NCI-H128 (cell line): ENCODE data around the gene RNF208.

Source experiments
- DNase-seq: peaks from one replicate; lab custom pipeline; 2025; ENCODE audit not compliant: unreplicated experiment; lab: John Stamatoyannopoulos, UW

Gene RNF208

DNA sequence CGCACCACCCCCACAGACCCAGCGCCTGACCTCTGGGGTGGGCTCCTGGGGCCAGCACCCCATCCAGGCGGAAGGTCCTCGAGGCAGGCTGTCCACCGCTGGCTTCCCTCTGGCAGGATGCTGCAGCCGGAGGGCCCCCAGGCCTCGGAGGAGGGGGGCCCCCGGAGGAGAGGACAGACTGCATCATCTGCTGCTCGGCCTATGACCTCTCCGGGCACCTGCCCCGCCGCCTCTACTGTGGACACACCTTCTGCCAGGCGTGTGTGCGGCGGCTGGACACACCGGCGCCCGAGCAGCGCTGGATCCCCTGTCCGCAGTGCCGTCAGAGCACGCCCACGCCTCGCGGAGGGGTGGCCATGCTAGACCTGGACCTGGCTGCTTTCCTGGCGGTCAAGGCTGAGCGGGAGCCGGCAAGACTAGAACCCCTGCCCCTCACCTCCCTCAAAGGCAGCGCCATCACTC, 6.5 kb upstream of the RNF208 start:
- DNase-seq: no peak

DNA sequence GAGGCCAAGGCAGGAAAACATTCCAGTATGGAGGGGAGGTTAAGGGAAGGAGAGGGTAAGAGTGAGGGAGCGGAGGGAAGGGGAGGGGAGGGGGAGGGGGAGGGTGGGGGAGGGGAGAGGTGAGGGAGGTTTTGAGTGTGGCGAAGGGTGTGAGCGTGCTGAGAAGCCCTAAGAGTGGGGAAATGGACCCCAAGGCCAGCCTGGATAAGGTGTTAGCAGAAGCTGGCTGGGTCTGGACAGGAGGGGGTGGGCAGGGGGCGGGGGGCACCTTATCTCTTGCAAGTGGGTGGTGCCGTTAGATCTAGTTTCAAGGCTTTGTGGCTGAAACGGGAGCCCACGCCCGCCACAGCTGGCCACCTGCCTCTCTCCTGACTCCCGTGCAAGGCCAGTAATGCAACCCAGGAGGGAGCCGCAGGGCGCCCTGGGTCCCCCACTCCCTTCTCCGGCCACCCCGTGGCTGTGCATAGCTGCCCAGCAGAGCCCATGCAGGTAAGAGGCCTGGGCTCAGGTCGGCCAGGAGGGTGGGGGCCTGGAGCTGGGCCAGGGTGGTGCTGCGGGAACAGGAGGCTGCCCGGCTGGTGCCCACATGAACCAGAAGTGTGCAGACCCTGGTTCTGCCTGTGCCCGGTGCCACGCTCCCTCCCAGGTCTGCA, 5.9 kb upstream of the RNF208 start:
- DNase-seq: no peak

DNA sequence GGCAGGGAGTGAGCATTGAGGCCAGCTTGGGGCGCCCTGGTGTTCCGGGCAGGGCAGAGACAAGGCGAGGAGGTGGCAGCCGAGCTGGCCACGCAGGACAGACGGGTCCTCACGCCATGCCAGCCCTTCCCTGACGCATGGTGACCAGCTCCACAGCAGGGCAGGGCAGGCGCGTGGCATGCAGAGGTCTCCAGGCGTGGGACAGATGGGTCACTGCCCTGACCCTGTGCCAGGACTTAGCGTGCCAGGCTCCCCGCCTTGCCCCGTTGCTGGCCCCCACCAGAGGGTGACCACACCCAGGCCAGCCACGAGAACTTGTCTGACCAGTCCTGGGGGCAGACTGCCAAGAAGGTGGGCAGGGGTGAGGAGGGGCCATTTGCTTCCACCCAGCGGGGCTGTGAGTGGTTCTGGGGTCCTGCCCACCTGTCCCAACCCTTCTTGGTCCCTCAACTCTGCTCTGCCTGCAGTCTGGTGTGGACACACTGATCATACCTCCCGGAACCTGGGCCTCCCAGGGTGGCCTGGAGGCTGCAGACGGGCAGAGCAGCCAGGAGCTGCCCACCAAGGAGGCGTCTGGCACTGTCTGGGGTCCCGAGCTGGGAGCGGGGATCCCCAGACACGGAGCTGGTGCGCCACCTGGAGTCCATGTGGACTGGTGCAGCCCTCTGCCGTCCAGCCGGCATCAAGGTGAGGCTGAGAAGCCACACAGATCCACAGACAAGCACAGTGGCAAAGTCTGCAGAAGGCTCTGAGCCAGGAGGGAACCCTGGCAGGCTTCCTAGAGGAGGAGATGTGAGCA, 5.2 kb upstream of the RNF208 start, which contains the start of gene RNF224:
TSS of gene RNF224 (plus strand) at position 449 of the 799 bp plus-strand sequence. CDS start 834 bp downstream, outside the sequence.
- peak; percentile 86 for DNase-seq

DNA sequence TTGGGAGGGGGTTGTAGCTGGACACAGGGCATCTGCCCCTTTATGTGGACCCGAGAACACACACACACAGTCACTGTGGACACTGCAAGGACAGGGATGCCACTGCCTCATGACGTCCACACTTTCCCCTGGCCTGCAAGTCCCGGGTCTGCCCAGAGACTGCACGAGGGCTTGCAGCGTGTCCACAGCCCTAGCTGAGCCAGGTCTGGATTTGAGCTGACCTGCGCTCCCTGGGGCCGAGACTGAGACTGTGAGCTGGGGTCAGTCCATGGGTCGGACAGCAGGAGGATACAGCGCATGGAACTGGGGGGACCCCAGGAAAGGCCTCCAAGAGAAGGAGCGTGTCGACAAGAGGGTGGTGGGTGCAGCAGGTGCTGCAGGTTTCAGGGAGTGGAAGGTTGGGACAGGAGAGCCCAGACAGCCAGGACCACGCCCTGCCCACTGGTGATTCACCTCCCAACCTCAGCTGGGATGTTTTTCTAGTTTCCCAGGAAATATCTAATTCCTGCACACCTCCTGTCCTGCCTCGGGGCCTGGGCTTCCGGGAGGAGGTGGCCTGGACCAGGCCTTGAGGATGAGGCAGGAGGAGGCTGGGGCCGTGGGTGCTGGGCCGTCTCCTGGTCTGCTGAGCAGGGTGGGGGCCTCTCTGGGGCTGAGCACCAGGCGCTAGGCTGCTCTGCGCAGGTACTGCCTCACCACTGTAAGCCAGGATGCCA, 4.5 kb upstream of the RNF208 start:
- no peak for DNase-seq

DNA sequence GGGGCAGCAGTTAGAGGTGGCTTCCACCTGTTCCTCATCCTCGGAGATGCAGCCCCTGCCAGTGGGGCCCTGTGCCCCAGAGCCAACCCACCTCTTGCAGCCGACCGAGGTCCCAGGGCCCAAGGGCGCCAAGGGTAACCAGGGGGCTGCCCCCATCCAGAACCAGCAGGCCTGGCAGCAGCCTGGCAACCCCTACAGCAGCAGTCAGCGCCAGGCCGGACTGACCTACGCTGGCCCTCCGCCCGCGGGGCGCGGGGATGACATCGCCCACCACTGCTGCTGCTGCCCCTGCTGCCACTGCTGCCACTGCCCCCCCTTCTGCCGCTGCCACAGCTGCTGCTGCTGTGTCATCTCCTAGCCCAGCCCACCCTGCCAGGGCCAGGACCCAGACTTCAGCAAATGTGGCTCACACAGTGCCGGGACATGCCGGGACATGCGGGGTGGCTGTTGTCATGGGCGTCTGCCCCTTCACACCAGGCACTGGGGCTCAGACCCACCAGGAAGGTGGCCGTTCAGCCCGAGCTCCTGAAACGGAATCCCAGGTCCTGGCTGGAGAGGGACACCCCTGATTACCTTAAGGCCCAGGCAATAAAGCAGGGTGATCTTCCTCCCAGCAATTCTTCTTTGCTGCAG, 3.8 kb upstream of the RNF208 start:
- DNase-seq: no peak

DNA sequence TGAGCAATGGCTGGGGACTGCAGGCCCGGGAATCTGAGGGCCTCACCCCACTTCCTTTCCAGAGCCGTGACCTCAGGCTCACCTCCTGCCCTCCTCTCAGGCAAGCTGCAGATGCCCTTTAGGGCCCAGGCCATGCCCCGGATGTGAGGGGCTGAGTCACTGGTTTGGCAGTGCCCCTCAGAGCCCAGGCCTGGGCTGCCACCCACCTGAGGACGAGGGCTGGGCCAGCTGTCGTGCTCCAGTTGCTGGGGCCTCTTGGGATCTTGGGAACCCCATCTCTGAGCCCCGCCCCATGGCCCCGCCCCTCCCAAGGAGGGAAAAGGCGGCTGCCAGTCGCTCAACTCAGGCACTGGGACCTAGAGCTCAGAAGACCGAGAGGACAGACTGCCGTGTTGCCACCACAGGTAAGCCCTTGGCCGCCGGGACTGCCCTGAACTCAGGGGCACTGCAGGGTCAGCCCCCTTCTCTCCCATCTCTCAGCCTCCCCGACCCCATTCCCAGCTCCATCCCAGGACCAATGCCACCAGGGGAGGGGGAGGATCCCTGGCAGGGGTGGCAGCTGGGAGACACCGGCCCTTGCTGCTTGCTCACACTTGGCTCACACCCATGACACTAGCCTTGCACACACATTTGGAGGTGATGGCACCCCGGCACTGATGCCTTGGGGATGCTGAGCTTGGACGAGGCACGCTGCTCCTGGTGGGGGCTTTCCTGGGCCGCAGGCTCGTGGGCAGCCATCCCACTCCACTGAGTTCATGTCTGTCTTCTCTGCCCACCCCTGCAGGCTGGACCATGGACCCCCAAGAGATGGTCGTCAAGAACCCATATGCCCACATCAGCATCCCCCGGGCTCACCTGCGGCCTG, 3.0 kb upstream of the RNF208 start, which contains the start of gene CYSRT1:
TSS of gene CYSRT1 (plus strand) at position 345 of the 865 bp plus-strand sequence. CDS start at position 793, 448 bp downstream.
- no peak for DNase-seq

DNA sequence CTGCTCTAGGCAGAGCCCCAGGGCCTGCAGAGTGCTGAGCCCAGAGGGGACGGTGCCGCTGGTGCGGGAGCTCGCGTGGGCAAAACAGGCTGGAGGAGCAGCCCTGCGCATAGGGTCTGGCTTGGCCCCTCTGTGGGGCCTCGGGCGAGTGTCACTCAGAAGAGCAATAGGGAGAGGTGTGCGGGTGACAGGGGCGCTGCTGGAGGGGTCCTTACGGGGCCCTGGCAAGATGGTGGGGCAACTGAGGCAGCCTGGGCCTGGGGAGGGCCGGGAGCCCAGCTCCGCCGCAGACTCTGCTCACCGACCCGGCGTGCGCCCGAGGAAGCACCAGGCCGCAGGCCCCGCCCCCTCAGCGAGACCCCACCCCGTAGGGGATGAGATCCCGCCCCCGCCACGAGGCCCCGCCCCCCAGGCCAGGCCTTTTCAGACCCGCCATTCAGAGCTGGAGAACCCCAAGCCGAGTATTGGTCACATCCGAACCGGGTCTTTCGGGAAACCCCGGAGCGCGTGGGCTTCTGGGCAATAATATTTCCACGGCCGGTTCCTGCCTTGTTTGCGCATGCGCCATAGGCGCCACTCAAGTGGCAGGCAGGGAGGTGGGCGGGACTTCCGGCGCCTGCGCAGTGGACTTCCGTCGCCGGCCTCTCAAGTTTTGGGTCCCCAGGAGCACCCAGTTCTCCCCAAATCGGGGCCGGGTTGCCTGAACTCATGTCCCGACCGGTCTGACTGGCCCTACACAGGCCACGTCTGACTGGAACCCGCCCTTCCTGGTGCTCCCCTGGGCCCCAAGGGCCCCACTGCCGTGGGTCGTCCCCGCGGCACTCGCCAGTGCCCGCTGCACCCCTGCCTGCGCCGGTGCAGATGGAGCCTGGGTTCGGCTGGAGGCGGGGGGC, 1.3 kb upstream of the RNF208 start:
- peak; percentile 95 for DNase-seq

DNA sequence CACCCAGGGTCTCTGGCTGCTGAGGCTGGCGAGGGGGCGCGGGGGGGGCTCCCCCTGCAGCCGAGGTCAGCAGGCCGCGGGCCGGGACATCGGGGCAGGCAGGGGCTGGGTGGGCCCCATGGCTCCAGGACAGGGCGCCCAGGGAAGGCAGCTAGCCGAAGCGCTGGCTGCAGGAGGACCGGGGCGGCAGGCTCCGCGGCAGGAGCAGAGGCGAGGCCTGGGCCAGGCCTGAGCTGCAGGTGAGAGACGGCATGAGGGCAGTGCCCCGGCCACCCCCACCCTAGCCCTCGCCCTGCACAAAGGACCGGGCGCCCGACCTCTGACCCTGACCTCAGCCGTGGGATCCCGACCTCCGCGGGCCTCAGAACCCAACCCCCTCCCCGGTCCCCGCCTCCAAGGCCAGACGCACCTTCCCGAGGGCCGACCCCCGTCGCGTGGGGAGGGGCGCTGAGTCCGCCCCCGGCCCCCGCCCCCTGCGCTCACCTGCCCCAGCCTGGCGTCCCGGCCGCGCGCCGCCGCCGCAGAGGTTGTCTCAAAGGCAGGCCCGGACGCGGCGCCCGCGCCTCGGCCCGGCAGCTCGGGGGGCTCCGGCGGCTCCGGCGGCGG, 431 bp downstream of the RNF208 start:
- DNase-seq: no peak

DNA sequence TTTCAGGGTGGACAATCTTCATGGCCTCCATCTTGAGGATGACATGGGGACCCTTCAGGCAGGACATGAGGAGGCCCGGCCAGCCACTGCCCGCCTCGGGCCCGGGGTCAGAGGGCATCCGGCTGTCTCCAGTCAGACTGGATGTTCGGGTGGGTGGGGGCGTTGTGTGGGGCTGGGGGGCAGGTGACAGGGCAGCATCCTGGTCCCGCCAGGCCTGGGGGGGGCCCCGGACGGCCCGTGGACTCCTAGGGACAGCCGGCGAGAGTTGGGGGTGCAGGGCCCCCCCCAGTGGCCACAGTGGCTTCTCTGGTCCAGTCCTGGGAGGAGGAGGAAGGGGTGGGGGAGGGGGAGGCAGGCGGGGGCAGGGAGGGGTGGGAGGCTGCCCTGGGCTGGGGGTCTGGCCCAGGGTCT, 940 bp downstream of the RNF208 start:
- no peak for DNase-seq

DNA sequence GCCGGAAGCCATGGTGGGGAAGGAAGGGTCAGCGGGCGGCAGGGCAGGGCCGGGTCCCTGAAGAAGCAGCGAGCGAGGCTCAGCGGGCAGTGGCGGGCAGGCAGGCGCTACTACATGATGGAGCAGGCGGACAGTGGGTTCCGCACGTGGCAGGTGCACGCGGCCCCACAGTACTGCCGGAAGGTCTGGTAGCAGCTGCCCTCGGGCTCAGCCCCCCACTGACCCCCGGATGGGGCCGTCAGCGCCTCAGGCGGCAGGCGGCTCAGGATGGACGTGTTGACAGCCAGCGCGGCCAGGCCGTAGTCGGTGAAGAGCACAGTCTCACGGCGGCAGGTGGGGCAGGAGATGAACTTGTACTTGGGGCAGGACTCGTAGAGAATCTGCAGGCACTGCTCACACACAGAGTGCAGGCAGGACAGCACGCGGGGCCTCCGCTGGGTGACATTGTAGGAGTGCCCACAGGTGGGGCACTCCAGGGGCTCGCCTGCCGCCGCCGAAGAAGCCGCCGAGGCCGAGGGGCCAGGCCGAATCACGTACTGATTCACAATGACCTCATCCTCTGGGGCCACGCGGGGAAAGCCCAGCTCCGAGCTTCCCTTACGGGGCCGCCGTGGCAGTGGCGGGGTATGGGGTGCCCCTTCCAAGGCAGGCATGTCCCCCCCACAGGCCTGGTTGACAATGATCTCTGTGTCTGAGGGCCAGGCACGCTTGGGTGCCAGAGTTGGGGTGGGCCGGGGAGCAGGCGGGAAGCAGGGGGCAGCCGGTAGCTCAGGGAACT, 1.5 kb downstream of the RNF208 start:
- DNase-seq: no peak

DNA sequence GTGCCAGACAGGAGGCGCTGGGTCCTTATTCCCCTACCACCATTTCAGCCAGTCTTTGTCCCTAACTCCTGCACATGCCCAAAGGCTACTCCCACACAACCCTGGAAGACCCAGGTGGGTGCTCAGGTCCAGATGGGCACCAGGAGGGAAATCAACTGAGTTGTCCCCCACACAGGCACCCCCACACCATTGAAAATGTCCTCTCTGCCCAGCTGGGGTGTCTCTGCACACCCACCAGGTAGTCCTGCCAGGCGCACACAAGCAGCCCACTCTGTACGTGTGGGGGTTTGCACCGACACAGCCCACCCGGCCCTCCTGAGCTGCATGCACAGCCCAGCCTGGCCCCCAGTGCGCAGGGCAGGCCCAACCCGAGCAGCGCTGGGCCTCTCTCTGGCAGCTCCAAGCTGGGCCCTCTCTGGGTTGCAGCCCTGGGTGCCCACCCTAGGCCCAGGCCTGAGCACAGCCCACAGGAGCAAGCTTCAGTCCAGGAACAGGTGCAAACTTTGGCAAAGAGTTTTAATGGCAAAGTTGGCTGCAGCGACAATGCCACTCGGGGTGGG, 2.2 kb downstream of the RNF208 start:
- no peak for DNase-seq

DNA sequence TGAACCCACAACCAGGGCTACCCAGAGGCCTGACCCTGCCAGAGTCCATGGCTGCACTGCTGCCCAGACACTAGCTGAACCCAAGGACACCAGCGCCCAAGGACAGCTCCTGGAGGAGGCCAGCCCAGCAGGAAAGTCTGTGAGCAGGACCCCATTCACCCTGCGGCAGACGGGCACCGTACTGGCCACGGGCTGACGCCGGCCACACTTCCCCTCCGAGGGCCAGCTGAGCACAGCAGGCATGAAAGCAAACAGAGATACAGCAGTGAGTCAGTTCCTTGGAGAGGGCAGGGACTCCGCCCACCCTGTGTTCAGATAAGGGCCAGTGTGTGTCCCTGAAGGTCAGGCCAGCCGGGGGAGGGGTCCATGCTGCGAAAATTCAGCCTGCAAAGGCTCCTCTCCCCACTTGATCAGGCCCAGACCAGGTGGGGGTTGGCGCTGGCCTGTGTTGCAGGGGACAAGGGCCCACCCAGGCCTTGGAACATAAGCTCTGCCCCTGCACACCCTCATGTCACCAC, 3.2 kb downstream of the RNF208 start:
- no peak for DNase-seq

DNA sequence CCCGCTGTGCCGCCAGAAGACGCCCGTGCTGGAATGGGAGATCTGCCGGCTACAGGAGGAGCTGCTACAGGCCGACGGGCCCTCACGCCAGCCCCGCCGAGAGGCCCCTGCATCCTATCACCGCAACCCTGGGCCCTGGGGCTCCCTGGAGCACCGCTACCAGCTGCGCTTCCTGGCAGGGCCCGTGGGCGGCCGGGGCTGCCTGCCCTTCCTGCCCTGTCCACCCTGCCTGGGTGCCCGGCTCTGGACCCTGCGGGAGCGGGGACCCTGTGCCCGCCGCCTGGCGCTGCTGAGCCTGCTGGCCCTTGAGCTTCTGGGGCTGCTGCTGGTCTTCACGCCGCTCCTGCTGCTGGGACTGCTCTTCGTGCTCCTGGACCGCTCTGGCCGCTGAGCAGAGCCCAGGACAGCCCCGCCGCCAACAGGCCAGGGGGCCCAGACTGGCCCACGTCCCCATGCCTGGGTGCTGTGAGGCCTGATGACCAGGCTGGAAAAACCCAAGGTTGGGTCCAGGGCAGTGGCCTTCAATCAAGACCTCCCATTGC, 3.8 kb downstream of the RNF208 start:
- DNase-seq: no peak

DNA sequence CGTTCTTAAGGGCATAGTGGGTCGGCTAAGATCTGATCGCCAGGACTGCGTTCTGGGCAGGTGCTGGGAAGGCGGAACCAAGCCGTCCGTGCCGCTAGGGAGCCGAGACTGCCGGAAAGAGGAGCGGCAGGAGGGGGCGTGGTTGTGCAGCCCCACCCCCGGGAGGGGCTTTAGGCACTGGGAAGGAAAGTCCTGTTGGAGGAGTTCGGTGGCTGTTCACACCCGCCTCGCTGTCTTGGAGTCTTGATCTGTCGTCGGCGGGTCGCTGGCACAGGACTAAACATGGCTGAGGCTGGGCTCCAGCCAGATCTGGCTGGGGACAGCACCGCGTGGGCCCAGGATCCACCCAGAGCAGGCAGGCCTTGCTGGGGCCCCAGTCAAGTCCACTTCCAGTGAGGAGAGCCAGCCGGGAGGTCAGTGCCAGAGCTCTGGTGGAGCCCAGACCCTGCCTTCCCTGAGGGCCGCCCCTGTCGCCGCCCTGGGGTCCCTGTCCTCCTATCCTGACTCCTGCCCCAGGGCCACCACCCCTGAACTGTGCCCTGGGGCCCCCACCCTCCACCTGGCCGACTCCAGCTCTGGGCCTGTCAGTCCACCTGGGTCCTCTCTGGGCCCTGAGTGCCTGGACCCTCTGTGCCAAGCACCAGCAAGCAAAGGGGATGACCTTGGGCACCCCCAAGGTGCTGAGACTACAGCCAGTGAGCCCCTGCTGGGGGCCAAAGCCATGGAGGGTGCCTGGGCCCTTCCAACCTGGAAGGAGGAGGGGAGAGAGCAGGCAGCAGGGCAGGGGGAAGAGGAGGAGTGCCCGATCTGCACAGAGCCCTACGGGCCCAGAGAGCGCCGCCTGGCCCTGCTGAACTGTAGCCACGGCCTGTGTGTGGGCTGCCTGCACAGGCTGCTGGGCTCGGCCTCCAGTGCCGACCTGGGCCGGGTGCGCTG, 4.5 kb downstream of the RNF208 start:
- no peak for DNase-seq

DNA sequence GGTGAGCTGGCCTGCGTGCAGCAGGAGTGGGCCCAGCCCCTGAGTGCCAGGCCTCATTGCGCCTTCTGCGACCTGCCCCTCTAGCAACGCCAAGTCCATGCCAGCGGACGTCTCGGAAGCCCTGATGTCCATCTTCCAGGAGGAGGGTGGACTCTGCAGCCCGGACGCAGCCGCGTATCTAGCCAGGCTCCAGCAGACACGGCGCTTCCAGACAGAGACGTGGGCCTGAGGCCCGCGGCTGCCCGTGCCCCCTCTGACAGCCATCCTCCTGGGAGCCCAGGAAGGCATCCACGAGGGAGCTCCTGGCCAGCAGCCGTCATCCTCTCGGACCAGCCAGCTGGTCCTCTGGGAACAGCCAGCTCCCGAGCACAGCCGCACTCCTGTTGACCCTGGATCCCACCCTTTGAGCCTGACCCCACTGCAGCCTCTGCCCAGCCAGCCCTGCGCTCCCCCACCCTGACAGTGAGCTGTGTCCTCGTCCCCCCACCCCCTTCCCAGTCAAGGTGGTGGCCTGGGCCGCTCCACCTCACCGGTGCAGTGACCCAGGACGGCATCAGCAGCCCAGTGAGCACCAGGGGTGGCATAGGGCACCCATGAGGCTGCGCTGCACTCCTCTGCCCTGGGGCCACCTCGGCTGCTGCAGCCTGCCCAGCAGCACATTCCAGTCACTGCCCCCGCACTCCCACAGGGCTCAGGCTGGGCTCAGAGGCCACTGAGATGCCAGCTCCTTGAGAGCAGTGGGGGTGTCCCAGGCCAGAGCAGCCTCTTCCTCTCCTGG, 5.7 kb downstream of the RNF208 start:
- no peak for DNase-seq
